Measurements from ENCODE around the gene CALCOCO1. TPM values are rescaled to one million over a fixed set of nuclear protein-coding genes. Genes with fewer than 3 reads are reported as not detected.
"Not testable (repeated sequence)": the region's sequence is repeated elsewhere in the genome, so short reads cannot be mapped to it uniquely, and the experiment has no call there.

The CALCOCO1 gene
- total RNA-seq, 1 donor from 2014 or later, result 25.3 TPM

DNA sequence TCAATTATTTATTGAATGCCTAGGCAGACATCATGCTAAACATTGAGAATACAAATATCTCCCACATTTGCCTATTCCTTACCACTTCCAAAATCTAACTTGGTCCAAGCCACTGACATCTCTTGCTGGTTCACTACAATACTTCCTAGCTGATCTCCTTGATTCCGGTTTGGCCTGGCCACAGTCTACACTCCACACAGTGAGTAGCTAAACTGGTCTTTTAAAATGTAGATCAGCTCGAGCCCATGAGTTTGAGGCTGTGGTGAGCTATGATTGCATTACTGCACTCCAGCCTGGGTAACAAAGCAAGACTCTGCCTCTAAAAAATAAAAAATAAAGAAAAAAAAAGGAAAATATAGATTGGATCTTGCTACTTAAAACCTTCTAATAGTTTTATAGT, 43.8 kb downstream of the CALCOCO1 start:
- no peaks in the 10 kb centered on the region for H3K36me3 Mint-ChIP-seq
- H3K36me3 ChIP-seq, result no peaks in the 10 kb centered on the region

GRCh38 chr12:53680061-53680460, 47.2 kb downstream of the CALCOCO1 start:
- not testable (repeated sequence) for H3K4me2 ChIP-seq; H3K27ac Mint-ChIP-seq; H3K36me3 Mint-ChIP-seq; H3K27me3 ChIP-seq; H2AFZ ChIP-seq (replicated peaks); H3K9ac ChIP-seq; H3K4me3 ChIP-seq; H3K36me3 ChIP-seq; DNase-seq (ENCODE audit: low spot score); H3K79me2 ChIP-seq (ENCODE audit: low read depth); H3K9me3 Mint-ChIP-seq; H3K4me3 Mint-ChIP-seq; H3K9me3 ChIP-seq (ENCODE audit: low read depth); H4K20me1 ChIP-seq (ENCODE audit: low read depth); H3K27ac ChIP-seq
- H3F3A ChIP-seq (ENCODE audit: low read depth), result peaks cover 46% of the 10 kb centered on the region
- H3K27me3 Mint-ChIP-seq (ENCODE audit: insufficient read depth, low read depth), result peaks cover 16% of the 10 kb centered on the region
- H3K4me1 Mint-ChIP-seq, result peaks cover 38% of the 10 kb centered on the region
- H3K4me1 ChIP-seq, result peaks cover 35% of the 10 kb centered on the region

More for the DNA sequence above, 43.8 kb downstream of the CALCOCO1 start:
- H3K9me3 ChIP-seq (ENCODE audit: low read depth), result no peaks in the 10 kb centered on the region
- H3K4me2 ChIP-seq, result no peak overlapping the region
- Mint-ChIP-seq H3K27me3 (ENCODE audit: insufficient read depth, low read depth) (peaks cover 5% of the 10 kb centered on the region), H3K4me3 (no peak overlapping the region), H3K9me3 (no peaks in the 10 kb centered on the region), H3K27ac (no peak overlapping the region), H3K4me1 (peaks cover 13% of the 10 kb centered on the region)
- no peak overlapping the region for H3K27ac ChIP-seq
- H3K9ac ChIP-seq, result no peak overlapping the region
- no peak overlapping the region for H2AFZ ChIP-seq (replicated peaks)
- H3F3A ChIP-seq (ENCODE audit: low read depth), result peaks cover 16% of the 10 kb centered on the region
- TF ChIP-seq, protein P1, sequence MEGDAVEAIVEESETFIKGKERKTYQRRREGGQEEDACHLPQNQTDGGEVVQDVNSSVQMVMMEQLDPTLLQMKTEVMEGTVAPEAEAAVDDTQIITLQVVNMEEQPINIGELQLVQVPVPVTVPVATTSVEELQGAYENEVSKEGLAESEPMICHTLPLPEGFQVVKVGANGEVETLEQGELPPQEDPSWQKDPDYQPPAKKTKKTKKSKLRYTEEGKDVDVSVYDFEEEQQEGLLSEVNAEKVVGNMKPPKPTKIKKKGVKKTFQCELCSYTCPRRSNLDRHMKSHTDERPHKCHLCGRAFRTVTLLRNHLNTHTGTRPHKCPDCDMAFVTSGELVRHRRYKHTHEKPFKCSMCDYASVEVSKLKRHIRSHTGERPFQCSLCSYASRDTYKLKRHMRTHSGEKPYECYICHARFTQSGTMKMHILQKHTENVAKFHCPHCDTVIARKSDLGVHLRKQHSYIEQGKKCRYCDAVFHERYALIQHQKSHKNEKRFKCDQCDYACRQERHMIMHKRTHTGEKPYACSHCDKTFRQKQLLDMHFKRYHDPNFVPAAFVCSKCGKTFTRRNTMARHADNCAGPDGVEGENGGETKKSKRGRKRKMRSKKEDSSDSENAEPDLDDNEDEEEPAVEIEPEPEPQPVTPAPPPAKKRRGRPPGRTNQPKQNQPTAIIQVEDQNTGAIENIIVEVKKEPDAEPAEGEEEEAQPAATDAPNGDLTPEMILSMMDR (IDR thresholded peaks at IDR 0.05), result no peak
- TF ChIP-seq EZH2 (IDR thresholded peaks at IDR 0.05), result no peak
- TF ChIP-seq EZH2phosphoT487 (IDR thresholded peaks at IDR 0.05), result no peak
- no peak for DNase-seq (ENCODE audit: low spot score)
- no peaks in the 10 kb centered on the region for H4K20me1 ChIP-seq (ENCODE audit: low read depth)
- H3K4me3 ChIP-seq, result no peak overlapping the region
- H3K79me2 ChIP-seq (ENCODE audit: low read depth), result no peaks in the 10 kb centered on the region
- no peaks in the 10 kb centered on the region for H3K27me3 ChIP-seq
- peaks cover 12% of the 10 kb centered on the region for H3K4me1 ChIP-seq

DNA sequence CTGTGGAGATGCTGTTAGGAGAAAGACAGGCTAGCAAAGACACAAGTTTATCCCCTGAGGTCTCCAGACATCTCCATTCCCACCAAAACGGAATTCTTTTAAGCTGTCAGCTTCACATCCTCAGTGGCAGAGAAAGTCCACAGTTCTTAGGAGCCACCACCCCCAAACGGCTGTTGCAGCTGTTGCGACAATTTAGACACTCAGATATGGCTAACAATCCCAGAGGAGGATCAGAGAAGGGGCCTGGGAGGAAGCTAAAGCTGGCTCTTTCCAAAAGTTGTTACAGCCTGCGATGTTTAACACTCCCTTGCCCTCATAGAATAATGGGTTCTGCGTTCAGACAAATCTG, 49.5 kb downstream of the CALCOCO1 start:
- H3K36me3 Mint-ChIP-seq, result peaks cover 10% of the 10 kb centered on the region
- peaks cover 30% of the 10 kb centered on the region for H3K79me2 ChIP-seq (ENCODE audit: low read depth)
- peak overlapping the region; percentile 99 for H3K27ac Mint-ChIP-seq
- peaks cover 44% of the 10 kb centered on the region for H3K4me1 ChIP-seq
- peaks cover 42% of the 10 kb centered on the region for H3F3A ChIP-seq (ENCODE audit: low read depth)
- peaks cover 15% of the 10 kb centered on the region for H3K27me3 Mint-ChIP-seq (ENCODE audit: insufficient read depth, low read depth)
- H3K27me3 ChIP-seq, result no peaks in the 10 kb centered on the region
- no peaks in the 10 kb centered on the region for H4K20me1 ChIP-seq (ENCODE audit: low read depth)
- H3K9me3 Mint-ChIP-seq, result no peaks in the 10 kb centered on the region
- H3K9me3 ChIP-seq (ENCODE audit: low read depth), result no peaks in the 10 kb centered on the region
- peaks cover 45% of the 10 kb centered on the region for H3K4me1 Mint-ChIP-seq
- peak; percentile 27 for DNase-seq (ENCODE audit: low spot score)
- H3K9ac ChIP-seq, result no peak overlapping the region
- H2AFZ ChIP-seq (replicated peaks), result peak overlapping the region; percentile 43
- peak overlapping the region; percentile 79 for H3K4me3 Mint-ChIP-seq
- TF ChIP-seq, protein P1 (IDR thresholded peaks at IDR 0.05), result no peak
- TF ChIP-seq EZH2 (IDR thresholded peaks at IDR 0.05) (no peak), EZH2phosphoT487 (IDR thresholded peaks at IDR 0.05) (no peak)
- H3K27ac ChIP-seq, result peak overlapping the region; percentile 94
- peaks cover 7% of the 10 kb centered on the region for H3K36me3 ChIP-seq
- H3K4me3 ChIP-seq, result peak overlapping the region; percentile 45
- peak overlapping the region; percentile 79 for H3K4me2 ChIP-seq

DNA sequence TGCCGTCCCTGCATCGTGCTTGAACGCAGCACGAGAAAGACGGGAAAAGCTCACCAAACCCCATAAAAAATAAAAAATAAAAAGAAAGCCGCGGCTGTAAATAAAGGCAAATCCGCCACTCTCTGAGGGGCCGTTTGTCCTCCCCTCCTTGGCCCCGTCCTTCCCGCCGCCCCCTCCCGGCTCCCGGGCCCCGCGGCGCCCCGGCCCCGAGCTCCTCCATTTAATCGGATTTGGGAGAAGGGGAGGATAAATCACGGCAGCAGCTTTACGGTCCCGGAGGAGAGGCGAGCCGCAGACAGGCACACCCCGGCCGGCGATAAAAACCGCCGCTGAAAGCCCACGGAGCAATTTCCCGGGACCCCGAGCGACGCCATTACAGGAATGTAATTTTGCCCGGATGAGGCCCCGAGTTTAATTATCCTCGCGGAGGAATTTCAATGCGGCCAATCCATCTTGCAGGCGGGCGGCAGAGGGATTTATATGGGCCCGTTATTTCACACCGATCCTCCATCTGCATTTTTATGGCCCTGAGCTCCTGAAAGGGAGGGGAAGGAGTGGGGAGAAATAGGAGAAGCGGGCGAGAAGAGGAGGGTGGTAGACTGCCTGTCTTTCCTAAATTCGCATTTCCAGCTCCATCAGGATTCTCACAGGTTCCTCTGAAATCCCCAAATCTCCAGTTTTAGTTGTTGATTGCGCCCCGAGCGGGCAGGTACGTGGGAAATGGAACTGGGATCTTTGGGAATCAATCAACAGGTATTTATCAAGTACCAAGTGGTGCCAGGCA, 50.0 kb downstream of the CALCOCO1 start:
- H3K79me2 ChIP-seq (ENCODE audit: low read depth), result peaks cover 36% of the 10 kb centered on the region
- peak overlapping the region; percentile 43 for H2AFZ ChIP-seq (replicated peaks)
- H3K4me3 ChIP-seq, result peak overlapping the region; percentile 45
- Mint-ChIP-seq H3K9me3 (no peaks in the 10 kb centered on the region), H3K36me3 (peaks cover 12% of the 10 kb centered on the region), H3K27ac (peak overlapping the region; percentile 99), H3K4me3 (peak overlapping the region; percentile 94), H3K27me3 (ENCODE audit: insufficient read depth, low read depth) (peaks cover 15% of the 10 kb centered on the region), H3K4me1 (peaks cover 45% of the 10 kb centered on the region)
- TF ChIP-seq EZH2phosphoT487 (IDR thresholded peaks at IDR 0.05) (peak; percentile 1), EZH2 (IDR thresholded peaks at IDR 0.05) (peak; percentile 14)
- TF ChIP-seq, protein P1 (IDR thresholded peaks at IDR 0.05), result no peak
- H3K36me3 ChIP-seq, result peaks cover 7% of the 10 kb centered on the region
- H3F3A ChIP-seq (ENCODE audit: low read depth), result peaks cover 42% of the 10 kb centered on the region
- no peaks in the 10 kb centered on the region for H3K27me3 ChIP-seq
- no peaks in the 10 kb centered on the region for H4K20me1 ChIP-seq (ENCODE audit: low read depth)
- DNase-seq (ENCODE audit: low spot score), result peak; percentile 82
- H3K9me3 ChIP-seq (ENCODE audit: low read depth), result no peaks in the 10 kb centered on the region
- H3K4me2 ChIP-seq, result peak overlapping the region; percentile 79
- peaks cover 44% of the 10 kb centered on the region for H3K4me1 ChIP-seq
- H3K9ac ChIP-seq, result no peak overlapping the region
- H3K27ac ChIP-seq, result peak overlapping the region; percentile 94
